Prostate gland (tissue), 2 donors: ENCODE results near the gene ELMO1. TPM values are rescaled to one million over a fixed set of nuclear protein-coding genes. Genes with fewer than 3 reads are reported as not detected.

Experiments
- DNase-seq: peaks from one replicate; pipeline ENCODE4 v3.0.0-alpha.2; 2019; ENCODE audit warnings: low spot score
- H3K27ac ChIP-seq, 2 donors: fragments of 200-600 bp; sonication (generic); 2 replicates each; pipeline ENCODE4 v1.5.1; 2017 to 2019
- H3K27me3 ChIP-seq: fragments of 200-600 bp; sonication (generic); replicated peaks from 2 replicates; pipeline ENCODE4 v1.5.1; 2019; ENCODE audit not compliant: insufficient read depth
- H3K36me3 ChIP-seq, 2 donors: fragments of 200-600 bp; sonication (generic); 1 replicate in 1 of 2; 2 replicates in 1 of 2; pipeline versions ENCODE4 v1.5.1 to v1.8.1; 2017 to 2019
- H3K4me1 ChIP-seq: fragments of 200-600 bp; sonication (generic); replicated peaks from 2 replicates; pipeline ENCODE4 v1.5.1; 2019
- H3K4me3 ChIP-seq, 2 donors: fragments of 200-600 bp; sonication (generic); 2 replicates each; pipeline ENCODE4 v1.5.1; 2017 to 2019
- H3K9me3 ChIP-seq: fragments of 200-600 bp; sonication (generic); 2 replicates; pipeline ENCODE4 v1.5.1; 2017
- POLR2A ChIP-seq: fragments of 450-650 bp; IDR thresholded peaks from one replicate; pipeline ENCODE4 v1.6.1; 2016; ENCODE audit warnings: antibody characterized with exemption, mild to moderate bottlenecking
- POLR2AphosphoS5 ChIP-seq: sonication (generic); formaldehyde crosslinking; IDR thresholded peaks from one replicate; pipeline ENCODE4 v1.6.1; 2017; ENCODE audit warnings: antibody characterized with exemption
- WGBS: methylation state at CpG from one replicate; pipeline ENCODE4 v1.1.5; 2018; 5-methylcytosine and 5-hydroxymethylcytosine counted together
- intact Hi-C: fragments of 100-400 bp; cut with DNase I; formaldehyde crosslinking; loops from one replicate; pipeline ENCODE4 v1.14.2; 2022
- total RNA-seq, 2 donors: library from RNA; depleted of rRNA; stranded (reverse); fragments of >200 nt; gene quantifications; one replicate each; pipeline ENCODE4 v1.1.0, GENCODE V29; 2016
- TF ChIP-seq, protein P1 (sequence below), 4 experiments: fragments of 200-600 bp in 2 of 4; fragments of 450-650 bp in 2 of 4; sonication (generic) in 2 of 4; IDR thresholded peaks; 1 replicate in 3 of 4; 2 replicates in 1 of 4; pipeline ENCODE4 v1.5.1; 2016 to 2019; ENCODE audit warnings: antibody characterized with exemption in 4 of 4, mild to moderate bottlenecking in 2 of 4, moderate library complexity in 2 of 4

ELMO1 gene
- total RNA-seq, 2 donors from 2014 or later = 6.7 to 19.3 TPM

DNA sequence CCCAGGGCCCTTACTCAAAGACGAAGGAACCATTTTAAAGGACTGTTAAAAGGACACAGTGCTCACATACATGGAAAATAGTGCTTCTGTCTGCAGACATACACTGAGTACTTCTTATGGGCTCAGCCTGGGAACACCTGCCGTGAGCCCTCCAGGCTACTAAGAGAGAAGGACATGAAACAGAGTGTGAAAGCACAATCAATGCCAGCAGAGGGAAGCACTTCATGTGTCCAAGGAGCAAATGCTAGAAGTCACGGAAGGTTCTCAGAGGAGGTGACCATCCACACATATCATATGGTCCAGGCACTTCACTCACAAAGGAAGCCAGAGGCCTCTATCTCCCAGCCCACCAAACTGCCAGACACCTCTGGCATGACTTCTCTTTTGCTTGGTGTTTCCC, 15.5 kb downstream of the ELMO1 start:
- H3K4me3 ChIP-seq = no peak overlapping the region
- no peak overlapping the region for H3K27ac ChIP-seq
- H3K4me1 ChIP-seq = no peaks in the 10 kb centered on the region
- H3K9me3 ChIP-seq = no peaks in the 10 kb centered on the region
- intact Hi-C loops = no loop called here
- H3K27me3 ChIP-seq = no peaks in the 10 kb centered on the region
- no peak for TF ChIP-seq POLR2A
- no peak for TF ChIP-seq POLR2AphosphoS5
- TF ChIP-seq, protein P1, sequence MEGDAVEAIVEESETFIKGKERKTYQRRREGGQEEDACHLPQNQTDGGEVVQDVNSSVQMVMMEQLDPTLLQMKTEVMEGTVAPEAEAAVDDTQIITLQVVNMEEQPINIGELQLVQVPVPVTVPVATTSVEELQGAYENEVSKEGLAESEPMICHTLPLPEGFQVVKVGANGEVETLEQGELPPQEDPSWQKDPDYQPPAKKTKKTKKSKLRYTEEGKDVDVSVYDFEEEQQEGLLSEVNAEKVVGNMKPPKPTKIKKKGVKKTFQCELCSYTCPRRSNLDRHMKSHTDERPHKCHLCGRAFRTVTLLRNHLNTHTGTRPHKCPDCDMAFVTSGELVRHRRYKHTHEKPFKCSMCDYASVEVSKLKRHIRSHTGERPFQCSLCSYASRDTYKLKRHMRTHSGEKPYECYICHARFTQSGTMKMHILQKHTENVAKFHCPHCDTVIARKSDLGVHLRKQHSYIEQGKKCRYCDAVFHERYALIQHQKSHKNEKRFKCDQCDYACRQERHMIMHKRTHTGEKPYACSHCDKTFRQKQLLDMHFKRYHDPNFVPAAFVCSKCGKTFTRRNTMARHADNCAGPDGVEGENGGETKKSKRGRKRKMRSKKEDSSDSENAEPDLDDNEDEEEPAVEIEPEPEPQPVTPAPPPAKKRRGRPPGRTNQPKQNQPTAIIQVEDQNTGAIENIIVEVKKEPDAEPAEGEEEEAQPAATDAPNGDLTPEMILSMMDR (IDR thresholded peaks at IDR 0.05) = no peak
- 80% methylated on average over 3 of the region's 3 CpGs for WGBS
- H3K36me3 ChIP-seq = no peaks in the 10 kb centered on the region
- no peak for DNase-seq

DNA sequence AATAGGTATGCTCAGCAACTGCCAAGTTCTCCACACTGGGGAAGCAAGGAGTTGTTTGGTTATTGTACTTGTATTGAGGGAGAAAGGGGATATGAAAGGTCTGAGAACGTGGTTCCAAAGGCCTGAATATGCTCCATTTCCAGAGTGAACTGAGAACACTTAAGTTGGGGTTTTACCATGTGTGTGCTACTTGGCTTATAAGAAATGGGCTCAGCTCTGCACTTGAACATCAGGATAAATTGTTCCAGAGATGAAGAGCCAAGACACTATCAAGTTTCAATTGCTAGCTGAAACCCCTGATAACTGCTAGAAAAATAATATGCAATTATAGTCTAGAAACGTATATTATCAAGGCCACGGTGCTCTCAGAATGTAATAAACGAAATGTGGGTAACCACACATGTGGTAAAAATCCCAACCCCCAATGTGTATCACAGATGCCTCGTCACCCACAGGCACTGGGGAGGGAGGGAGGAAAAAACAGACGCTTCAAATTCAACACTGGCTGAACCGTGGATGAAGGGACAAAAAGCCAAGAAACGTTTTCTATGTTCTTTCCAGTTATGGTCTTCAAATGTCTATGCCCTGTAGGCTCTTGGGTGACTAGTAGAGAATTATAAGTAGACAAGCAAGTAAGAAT, 16.3 kb downstream of the ELMO1 start:
- DNase-seq = no peak
- H3K27ac ChIP-seq = no peak overlapping the region
- intact Hi-C loops = no loop called here
- no peak for TF ChIP-seq POLR2A
- TF ChIP-seq, protein P1 (IDR thresholded peaks at IDR 0.05) = no peak
- TF ChIP-seq POLR2AphosphoS5 = no peak
- H3K4me3 ChIP-seq = no peak overlapping the region
- no peaks in the 10 kb centered on the region for H3K36me3 ChIP-seq
- 51% methylated on average over 8 of the region's 8 CpGs for WGBS
- no peaks in the 10 kb centered on the region for H3K9me3 ChIP-seq
- H3K27me3 ChIP-seq = no peaks in the 10 kb centered on the region
- no peaks in the 10 kb centered on the region for H3K4me1 ChIP-seq

DNA sequence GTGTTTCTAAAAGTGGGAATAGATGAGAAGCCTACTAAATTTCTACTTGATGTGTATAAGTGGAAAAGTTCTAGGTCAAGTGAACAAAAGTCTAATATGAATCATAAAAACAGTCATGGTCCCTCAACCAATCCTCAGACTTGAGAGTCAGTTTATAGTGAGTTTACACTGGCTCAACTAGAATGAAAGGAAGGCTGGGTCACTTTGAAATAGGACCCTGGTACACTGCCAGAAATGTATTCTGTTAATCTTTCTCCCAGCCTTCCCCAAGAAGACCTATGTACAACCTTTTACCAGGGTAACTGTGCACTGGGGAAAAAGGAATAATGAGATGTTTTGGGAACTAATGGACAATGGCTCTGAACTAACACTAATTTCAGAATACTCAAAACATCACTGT, 17.3 kb downstream of the ELMO1 start:
- H3K27ac ChIP-seq = no peak overlapping the region
- H3K36me3 ChIP-seq = no peaks in the 10 kb centered on the region
- no peak for DNase-seq
- no peaks in the 10 kb centered on the region for H3K27me3 ChIP-seq
- TF ChIP-seq, protein P1 (IDR thresholded peaks at IDR 0.05) = no peak
- TF ChIP-seq POLR2A = no peak
- H3K4me1 ChIP-seq = no peaks in the 10 kb centered on the region
- no peak overlapping the region for H3K4me3 ChIP-seq
- intact Hi-C loops = no loop called here
- H3K9me3 ChIP-seq = no peaks in the 10 kb centered on the region

DNA sequence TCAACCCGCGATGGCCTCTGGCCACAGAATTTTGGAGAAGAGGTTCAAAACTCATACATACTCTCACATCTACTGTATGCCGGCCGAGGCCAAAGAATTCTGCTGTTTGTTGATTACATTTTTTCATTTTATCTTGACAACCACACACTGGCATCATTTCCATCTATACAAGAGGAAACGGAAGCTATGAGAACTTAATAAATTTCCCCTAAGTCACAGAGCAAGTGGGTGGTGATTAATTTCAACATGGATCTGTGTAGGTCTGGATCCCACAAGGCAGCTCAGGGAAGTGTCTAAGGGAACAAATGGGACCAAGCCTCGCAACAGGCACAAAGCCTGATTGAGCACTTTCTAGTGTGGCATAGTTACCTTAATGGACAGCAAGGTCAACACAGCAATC, 18.0 kb downstream of the ELMO1 start:
- 94% methylated on average over 6 of the region's 6 CpGs for WGBS
- no peak overlapping the region for H3K27ac ChIP-seq
- no peak overlapping the region for H3K4me3 ChIP-seq
- H3K36me3 ChIP-seq = no peaks in the 10 kb centered on the region
- H3K27me3 ChIP-seq = no peaks in the 10 kb centered on the region
- no peaks in the 10 kb centered on the region for H3K4me1 ChIP-seq
- no peaks in the 10 kb centered on the region for H3K9me3 ChIP-seq
- DNase-seq = no peak
- TF ChIP-seq, protein P1 (IDR thresholded peaks at IDR 0.05) = no peak
- no peak for TF ChIP-seq POLR2AphosphoS5
- no peak for TF ChIP-seq POLR2A
- intact Hi-C loops = no loop called here

DNA sequence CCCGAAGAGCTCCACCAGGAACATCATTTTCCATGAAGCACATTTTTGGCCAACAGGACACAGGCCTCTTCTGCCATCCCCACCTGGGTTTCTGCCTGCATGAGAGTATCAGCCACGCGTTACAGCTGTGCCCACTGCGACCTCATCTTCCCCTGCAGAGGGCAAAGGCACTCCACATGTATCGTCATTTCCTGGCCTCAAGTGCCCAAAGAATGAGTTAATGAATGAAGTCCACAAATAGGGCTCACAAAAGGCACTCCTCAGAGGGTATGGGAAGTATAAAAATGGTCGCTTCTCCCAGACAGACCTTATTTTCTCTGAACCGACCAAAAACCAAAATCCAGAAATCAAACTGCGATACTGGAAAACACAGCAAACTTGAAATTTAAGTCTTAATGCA, 18.5 kb downstream of the ELMO1 start:
- no peak for DNase-seq
- WGBS = 95% methylated on average over 8 of the region's 8 CpGs
- Histone ChIP-seq H3K4me3 (no peak overlapping the region), H3K27me3 (no peaks in the 10 kb centered on the region), H3K27ac (no peak overlapping the region), H3K9me3 (no peaks in the 10 kb centered on the region), H3K36me3 (no peaks in the 10 kb centered on the region), H3K4me1 (no peaks in the 10 kb centered on the region)
- no peak for TF ChIP-seq POLR2A
- TF ChIP-seq, protein P1 (IDR thresholded peaks at IDR 0.05) = no peak
- no peak for TF ChIP-seq POLR2AphosphoS5
- intact Hi-C loops = no loop called here
